OCI-LY3 (cell line): ENCODE results near the gene SMPD2.

Experiments used
- H2AFZ ChIP-seq: fragments of 200-600, 300-600 bp; shearing (Covaris generic); 2 replicates; pipeline ENCODE4 v1.6.0; 2014; ENCODE audit warnings: antibody characterized with exemption, low read depth, low read length
- H3K27ac ChIP-seq: fragments of 200-600, 300-600 bp; sonication (generic); 2 replicates; pipeline ENCODE4 v1.5.1; 2014; ENCODE audit warnings: mild to moderate bottlenecking, low read length, moderate library complexity, mixed read lengths
- H3K27me3 ChIP-seq: fragments of 200-600, 300-600 bp; sonication (generic); 2 replicates; pipeline ENCODE4 v1.6.1; 2014; ENCODE audit warnings: low read depth, low read length, mixed read lengths
- H3K36me3 ChIP-seq: fragments of 200-600, 300-600 bp; sonication (generic); replicated peaks from 2 replicates; pipeline ENCODE3; 2014; ENCODE audit warnings: low read depth, low read length, mixed read lengths
- H3K4me1 ChIP-seq: fragments of 300-600, 200-600 bp; sonication (generic); 2 replicates; pipeline ENCODE4 v1.6.1; 2014; ENCODE audit warnings: low read length, mixed read lengths
- H3K4me2 ChIP-seq: fragments of 200-600, 300-600 bp; sonication (generic); 2 replicates; pipeline ENCODE4 v1.6.1; 2014; ENCODE audit warnings: low read length, mixed read lengths
- H3K4me3 ChIP-seq: fragments of 300-600, 200-600 bp; sonication (generic); 2 replicates; pipeline ENCODE4 v1.5.1; 2014; ENCODE audit warnings: antibody characterized with exemption, mild to moderate bottlenecking, low read length, moderate library complexity
- H3K79me2 ChIP-seq: fragments of 300-600, 200-600 bp; shearing (Covaris generic); 2 replicates; pipeline ENCODE4 v1.6.1; 2014; ENCODE audit warnings: mild to moderate bottlenecking, low read length, mixed read lengths
- H3K9ac ChIP-seq: fragments of 300-600, 200-600 bp; shearing (Covaris generic); 2 replicates; pipeline ENCODE4 v1.6.0; 2014; ENCODE audit warnings: mild to moderate bottlenecking, low read length, moderate library complexity
- H3K9me3 ChIP-seq: fragments of 200-600, 300-600 bp; shearing (Covaris generic); 2 replicates; pipeline ENCODE4 v1.6.1; 2014; ENCODE audit warnings: low read length, mixed read lengths; ENCODE audit not compliant: insufficient read depth
- H4K20me1 ChIP-seq: fragments of 200-600, 300-600 bp; sonication (generic); 2 replicates; pipeline ENCODE4 v1.6.1; 2016; ENCODE audit warnings: low read length, mixed read lengths; ENCODE audit not compliant: insufficient read depth
- CTCF ChIP-seq: fragments of 200-600, 300-600 bp; sonication (generic); IDR thresholded peaks from 2 replicates; pipeline ENCODE4 v1.5.1; 2014; ENCODE audit warnings: antibody characterized with exemption, low read length, low read depth
- EZH2phosphoT487 ChIP-seq: fragments of 200-600 bp; shearing (Covaris generic); IDR thresholded peaks from 2 replicates; pipeline ENCODE4 v1.6.1; 2018; ENCODE audit warnings: antibody characterized with exemption, mixed run types, low read depth

SMPD2 gene

GRCh38 chr6:109441069-109441816 is 719 bp downstream of the SMPD2 start:
- Histone ChIP-seq H3K27ac (peak overlapping the region; percentile 49), H3K4me3 (peak overlapping the region; percentile 92), H3K9me3 (no peaks in the 10 kb centered on the region), H3K4me1 (peaks cover 10% of the 10 kb centered on the region), H3K9ac (peak overlapping the region; percentile 90), H3K79me2 (peaks cover 7% of the 10 kb centered on the region; the same call in 1 of the 2 replicates), H3K27me3 (no peaks in the 10 kb centered on the region), H2AFZ (peak overlapping the region; percentile 83), H4K20me1 (no peaks in the 10 kb centered on the region), H3K36me3 (peaks cover 10% of the 10 kb centered on the region), H3K4me2 (peak overlapping the region; percentile 97)
- TF ChIP-seq EZH2phosphoT487 (no peak), CTCF (no peak)

- no peaks in the 10 kb centered on the region for H3K9me3 ChIP-seq
- no peak overlapping the region for H3K27ac ChIP-seq
- no peak overlapping the region for H3K9ac ChIP-seq
- H3K4me2 ChIP-seq, result no peak overlapping the region
- H3K27me3 ChIP-seq, result no peaks in the 10 kb centered on the region
- peaks cover 10% of the 10 kb centered on the region for H3K36me3 ChIP-seq
- H4K20me1 ChIP-seq, result no peaks in the 10 kb centered on the region
- no peak overlapping the region for H2AFZ ChIP-seq
- TF ChIP-seq EZH2phosphoT487, result no peak
- TF ChIP-seq CTCF, result no peak
- peaks cover 10% of the 10 kb centered on the region for H3K4me1 ChIP-seq
- no peak overlapping the region for H3K4me3 ChIP-seq
- H3K79me2 ChIP-seq, result peaks cover 7% of the 10 kb centered on the region; the same call in 1 of the 2 replicates
These were observed 1.9 kb downstream of the SMPD2 start for GRCh38 chr6:109442393-109442924.

GRCh38 chr6:109443425-109443950 is 3.0 kb downstream of the SMPD2 start:
- Histone ChIP-seq H3K36me3 (peaks cover 10% of the 10 kb centered on the region), H3K79me2 (peaks cover 7% of the 10 kb centered on the region; the same call in 1 of the 2 replicates), H2AFZ (no peak overlapping the region), H3K4me2 (no peak overlapping the region), H3K4me3 (no peak overlapping the region), H4K20me1 (no peaks in the 10 kb centered on the region), H3K9me3 (no peaks in the 10 kb centered on the region), H3K27me3 (no peaks in the 10 kb centered on the region), H3K4me1 (peaks cover 10% of the 10 kb centered on the region), H3K9ac (no peak overlapping the region), H3K27ac (no peak overlapping the region)
- TF ChIP-seq CTCF (no peak), EZH2phosphoT487 (no peak)

GRCh38 chr6:109445382-109445781 is 4.9 kb downstream of the SMPD2 start:
- no peak for TF ChIP-seq CTCF
- TF ChIP-seq EZH2phosphoT487, result no peak
- no peak overlapping the region for H3K9ac ChIP-seq
- peaks cover 7% of the 10 kb centered on the region; the same call in 1 of the 2 replicates for H3K79me2 ChIP-seq
- no peak overlapping the region for H3K27ac ChIP-seq
- H3K4me3 ChIP-seq, result no peak overlapping the region
- H3K9me3 ChIP-seq, result no peaks in the 10 kb centered on the region
- H3K27me3 ChIP-seq, result no peaks in the 10 kb centered on the region
- H3K4me2 ChIP-seq, result no peak overlapping the region
- peaks cover 4% of the 10 kb centered on the region for H3K4me1 ChIP-seq
- no peaks in the 10 kb centered on the region for H4K20me1 ChIP-seq
- H2AFZ ChIP-seq, result no peak overlapping the region
- peaks cover 10% of the 10 kb centered on the region for H3K36me3 ChIP-seq
